PC-9 (cell line): ENCODE measurements around the gene MESP2. TPM values are rescaled to one million over a fixed set of nuclear protein-coding genes. Genes with fewer than 3 reads are reported as not detected.
A peak's percentile ranks its signal among the peaks of the same experiment; 100 is the strongest.

ENCODE experiments used
- BruUV-seq: library from RNA; stranded (reverse); fragments of 400-500 nt; replicated peaks from 2 replicates; lab custom pipeline; 2021; lab: Mats Ljungman, UMichigan
- CTCF ChIA-PET: fragments of 300-600 bp; sonication (Branson Sonifier 250); formaldehyde crosslinking; loops from one replicate; lab custom pipeline; 2022; ENCODE audit warnings: antibody characterized with exemption; lab: Charles Lee
- POLR2A ChIA-PET: fragments of 300-600 bp; sonication (Branson Sonifier 250); formaldehyde crosslinking; loops from one replicate; lab custom pipeline; 2022; ENCODE audit warnings: antibody characterized with exemption; ENCODE audit not compliant: unreplicated experiment; lab: Charles Lee
- DNase-seq, 2 experiments: peaks; one replicate each; pipeline versions ENCODE4 v3.0.0 to v3.0.0-alpha.2; 2015 to 2022; ENCODE audit warnings: mixed read lengths in 1 of 2
- H2AFZ ChIP-seq: fragments of 200-600 bp; sonication (generic); 2 replicates; pipeline ENCODE4 v1.8.1; 2017; ENCODE audit warnings: antibody characterized with exemption
- H3F3A ChIP-seq: fragments of 200-600 bp; sonication (generic); 2 replicates; pipeline ENCODE4 v1.8.1; 2017; ENCODE audit warnings: antibody characterized with exemption, mild to moderate bottlenecking, low read depth; ENCODE audit not compliant: insufficient read depth
- H3K27ac ChIP-seq: fragments of 200-600 bp; sonication (generic); 2 replicates; pipeline ENCODE4 v1.6.1; 2016; ENCODE audit warnings: mixed run types
- H3K27me3 ChIP-seq: fragments of 200-600 bp; sonication (generic); 2 replicates; pipeline ENCODE4 v1.6.1; 2016; ENCODE audit warnings: low read depth, mixed run types; ENCODE audit not compliant: insufficient read depth
- H3K36me3 ChIP-seq: fragments of 200-600 bp; sonication (generic); 2 replicates; pipeline ENCODE4 v1.6.1; 2016; ENCODE audit warnings: low read depth, mixed run types
- H3K4me1 ChIP-seq: fragments of 200-600 bp; sonication (generic); replicated peaks from 2 replicates; pipeline ENCODE4 v1.6.1; 2016; ENCODE audit warnings: mixed run types; ENCODE audit not compliant: insufficient read depth
- H3K4me2 ChIP-seq: fragments of 200-600 bp; sonication (generic); 2 replicates; pipeline ENCODE4 v1.6.1; 2017; ENCODE audit warnings: mixed run types
- H3K4me3 ChIP-seq: fragments of 200-600 bp; sonication (generic); 2 replicates; pipeline ENCODE4 v1.6.1; 2016; ENCODE audit warnings: mixed run types
- H3K79me2 ChIP-seq: fragments of 200-600 bp; sonication (generic); 2 replicates; pipeline ENCODE4 v1.6.1; 2017; ENCODE audit warnings: low read depth, mixed run types
- H3K9me2 ChIP-seq: fragments of 200-600 bp; sonication (generic); 2 replicates; pipeline ENCODE4 v1.8.1; 2017; ENCODE audit warnings: mild to moderate bottlenecking; ENCODE audit not compliant: insufficient read depth
- H3K9me3 ChIP-seq: fragments of 200-600 bp; sonication (generic); 2 replicates; pipeline ENCODE4 v1.8.1; 2016; ENCODE audit warnings: low read depth; ENCODE audit not compliant: insufficient read depth
- H4K20me1 ChIP-seq: fragments of 200-600 bp; sonication (generic); 2 replicates; pipeline ENCODE4 v1.8.1; 2017; ENCODE audit not compliant: insufficient read depth
- EZH2 ChIP-seq: fragments of 200-600 bp; sonication (generic); IDR thresholded peaks from 2 replicates; pipeline ENCODE4 v1.8.0; 2017; ENCODE audit warnings: antibody characterized with exemption, low read depth
- intact Hi-C: fragments of 100-400 bp; cut with micrococcal nuclease; formaldehyde crosslinking; loops from one replicate; pipeline ENCODE4 v1.10.0; 2022; ENCODE audit not compliant: unreplicated experiment
- total RNA-seq: library from RNA; stranded (reverse); gene quantifications from 2 replicates; pipeline ENCODE4 v1.2.3, GENCODE V29; 2021
- TF ChIP-seq, protein P1 (sequence below): fragments of 200-600 bp; sonication (generic); conservative IDR thresholded peaks from 2 replicates; pipeline ENCODE4 v1.6.1; 2017; ENCODE audit warnings: mixed run types, antibody characterized with exemption, mild to moderate bottlenecking, moderate library complexity

The MESP2 gene
- total RNA-seq, 1 experiment from 2014 or later, result 1.3 TPM

DNA sequence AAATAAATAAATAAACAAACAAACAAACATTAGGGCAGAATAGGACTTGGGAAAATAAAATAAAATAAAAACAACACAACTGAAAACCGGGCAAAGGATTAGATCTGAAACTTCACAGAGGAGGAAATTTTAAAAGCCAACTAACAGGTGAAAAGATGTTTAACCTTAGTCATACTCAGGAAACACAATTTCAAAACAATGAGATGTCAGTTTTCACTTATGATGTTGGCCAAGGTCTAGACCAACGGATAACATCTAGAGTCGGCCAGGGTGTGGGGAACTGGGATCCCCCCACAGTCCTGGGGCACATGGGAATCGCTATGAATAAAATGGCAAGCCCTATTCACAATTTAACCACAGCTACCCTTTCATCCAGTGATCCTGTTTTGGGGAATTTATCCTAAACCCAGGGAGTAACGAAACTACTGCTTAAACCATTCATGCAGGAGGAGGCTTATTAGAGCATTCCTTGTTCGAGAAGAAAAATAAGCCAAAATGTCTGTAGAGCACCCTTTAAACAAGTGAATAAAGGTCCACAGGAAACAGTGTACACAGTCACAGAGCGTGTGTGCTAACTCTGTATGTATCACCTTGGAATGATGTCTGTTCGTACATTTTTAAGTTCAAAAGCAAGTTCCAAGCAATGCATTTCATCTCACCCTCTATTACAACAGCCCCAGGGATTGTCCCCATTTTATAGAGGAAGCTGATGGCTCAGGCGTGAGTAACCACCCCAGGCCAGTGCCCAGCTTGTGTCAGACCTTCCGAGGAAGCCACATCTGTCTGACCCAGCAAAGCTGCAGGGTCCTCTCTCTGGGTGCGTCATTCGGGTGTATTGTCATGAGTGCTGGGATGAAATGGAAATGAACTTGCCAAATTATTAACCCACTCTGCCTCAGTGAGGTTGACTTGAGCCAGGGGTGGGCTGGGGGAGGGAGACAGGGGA, 44.8 kb downstream of the MESP2 start:
- intact Hi-C loops, result loop anchor here (2.0 kb wide), 1 partner anchor 36 kb away; no protein-coding TSS in a partner anchor
- H2AFZ ChIP-seq, result no peak overlapping the region; the same call in 1 of the 2 replicates
- no peaks in the 10 kb centered on the region for H3K9me2 ChIP-seq
- TF ChIP-seq, protein P1, sequence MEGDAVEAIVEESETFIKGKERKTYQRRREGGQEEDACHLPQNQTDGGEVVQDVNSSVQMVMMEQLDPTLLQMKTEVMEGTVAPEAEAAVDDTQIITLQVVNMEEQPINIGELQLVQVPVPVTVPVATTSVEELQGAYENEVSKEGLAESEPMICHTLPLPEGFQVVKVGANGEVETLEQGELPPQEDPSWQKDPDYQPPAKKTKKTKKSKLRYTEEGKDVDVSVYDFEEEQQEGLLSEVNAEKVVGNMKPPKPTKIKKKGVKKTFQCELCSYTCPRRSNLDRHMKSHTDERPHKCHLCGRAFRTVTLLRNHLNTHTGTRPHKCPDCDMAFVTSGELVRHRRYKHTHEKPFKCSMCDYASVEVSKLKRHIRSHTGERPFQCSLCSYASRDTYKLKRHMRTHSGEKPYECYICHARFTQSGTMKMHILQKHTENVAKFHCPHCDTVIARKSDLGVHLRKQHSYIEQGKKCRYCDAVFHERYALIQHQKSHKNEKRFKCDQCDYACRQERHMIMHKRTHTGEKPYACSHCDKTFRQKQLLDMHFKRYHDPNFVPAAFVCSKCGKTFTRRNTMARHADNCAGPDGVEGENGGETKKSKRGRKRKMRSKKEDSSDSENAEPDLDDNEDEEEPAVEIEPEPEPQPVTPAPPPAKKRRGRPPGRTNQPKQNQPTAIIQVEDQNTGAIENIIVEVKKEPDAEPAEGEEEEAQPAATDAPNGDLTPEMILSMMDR, result no peak
- TF ChIP-seq EZH2, result no peak
- BruUV-seq, result no TSS peak
- peak overlapping the region; percentile 94 for H3K27ac ChIP-seq
- H3K27me3 ChIP-seq, result no peaks in the 10 kb centered on the region
- ChIA-PET POLR2A (interaction anchor here (0.7 kb wide), 1 partner anchor 27 kb away, joined by 3 read pairs; no protein-coding TSS in a partner anchor), CTCF (interaction anchor here (0.6 kb wide), 1 partner anchor 160 kb away, joined by 4 read pairs; no protein-coding TSS in a partner anchor)
- DNase-seq, result peak in 1 of 2 experiments; percentile 88
- H3K4me3 ChIP-seq, result peak overlapping the region; percentile 31; the same call in 1 of the 2 replicates
- no peaks in the 10 kb centered on the region for H4K20me1 ChIP-seq
- H3K4me1 ChIP-seq, result peaks cover 75% of the 10 kb centered on the region
- peaks cover 59% of the 10 kb centered on the region for H3F3A ChIP-seq
- peak overlapping the region; percentile 68 for H3K4me2 ChIP-seq
- H3K9me3 ChIP-seq, result no peaks in the 10 kb centered on the region
- no peaks in the 10 kb centered on the region for H3K36me3 ChIP-seq
- no peaks in the 10 kb centered on the region for H3K79me2 ChIP-seq

DNA sequence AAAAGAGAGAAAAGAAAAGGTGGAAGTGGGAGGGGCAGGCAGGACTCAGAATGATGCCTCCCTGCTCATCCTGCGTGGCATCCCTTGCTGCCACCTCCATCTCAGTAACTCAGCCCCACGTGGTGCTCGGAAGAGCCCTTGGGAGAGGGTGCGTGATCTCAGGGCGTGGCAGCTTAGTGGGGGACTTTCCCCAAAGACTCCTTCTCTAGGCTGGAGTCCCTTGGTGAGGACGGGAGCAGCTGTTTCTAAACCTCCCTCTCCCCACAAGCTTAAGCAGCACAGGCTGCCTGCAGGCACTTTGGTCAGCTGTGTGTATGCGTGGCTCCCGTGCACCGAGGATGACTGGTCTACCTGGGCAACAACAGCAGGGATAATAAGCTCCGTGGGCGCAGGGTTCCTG, 45.9 kb downstream of the MESP2 start:
- BruUV-seq, result no TSS peak

GRCh38 chr15:89822611-89822950, 46.4 kb downstream of the MESP2 start:
- CTCF ChIA-PET, result interaction anchor here (0.6 kb wide), 1 partner anchor 16 kb away, joined by 3 read pairs; no protein-coding TSS in a partner anchor
- no peak overlapping the region for H3K4me3 ChIP-seq
- H3K36me3 ChIP-seq, result no peaks in the 10 kb centered on the region
- H2AFZ ChIP-seq, result no peak overlapping the region
- H3K27ac ChIP-seq, result peak overlapping the region; percentile 94
- H4K20me1 ChIP-seq, result no peaks in the 10 kb centered on the region
- POLR2A ChIA-PET, result interaction anchor here (0.7 kb wide), 1 partner anchor 14 kb away, joined by 12 read pairs; no protein-coding TSS in a partner anchor
- intact Hi-C loops, result no loop called here
- peaks cover 78% of the 10 kb centered on the region for H3K4me1 ChIP-seq
- no peaks in the 10 kb centered on the region for H3K79me2 ChIP-seq
- H3K27me3 ChIP-seq, result no peaks in the 10 kb centered on the region
- H3F3A ChIP-seq, result peaks cover 56% of the 10 kb centered on the region
- H3K9me3 ChIP-seq, result no peaks in the 10 kb centered on the region
- H3K4me2 ChIP-seq, result peak overlapping the region; percentile 68; the same call in 1 of the 2 replicates
- no peaks in the 10 kb centered on the region for H3K9me2 ChIP-seq
- TF ChIP-seq, protein P1, result no peak
- no peak for TF ChIP-seq EZH2
- BruUV-seq, result no TSS peak
- DNase-seq, result no peak

More for the DNA sequence above, 45.9 kb downstream of the MESP2 start:
- H3K4me3 ChIP-seq, result no peak overlapping the region
- peak overlapping the region; percentile 94 for H3K27ac ChIP-seq
- ChIA-PET CTCF (interaction anchor here (0.6 kb wide), 1 partner anchor 161 kb away, joined by 4 read pairs; no protein-coding TSS in a partner anchor), POLR2A (no interaction called here)
- no peaks in the 10 kb centered on the region for H3K9me2 ChIP-seq
- peaks cover 73% of the 10 kb centered on the region for H3K4me1 ChIP-seq
- H3K9me3 ChIP-seq, result no peaks in the 10 kb centered on the region
- H3K27me3 ChIP-seq, result no peaks in the 10 kb centered on the region
- H2AFZ ChIP-seq, result no peak overlapping the region
- no peaks in the 10 kb centered on the region for H3K36me3 ChIP-seq
- no peak for DNase-seq
- H3K4me2 ChIP-seq, result peak overlapping the region; percentile 68
- H3K79me2 ChIP-seq, result no peaks in the 10 kb centered on the region
- intact Hi-C loops, result no loop called here
- peaks cover 53% of the 10 kb centered on the region for H3F3A ChIP-seq
- TF ChIP-seq, protein P1, result no peak
- TF ChIP-seq EZH2, result no peak
- no peaks in the 10 kb centered on the region for H4K20me1 ChIP-seq
